Peyer's patch (tissue), 4 donors: ENCODE data around the gene IFITM1.
A peak's percentile ranks its signal among the peaks of the same experiment; 100 is the strongest.

ENCODE experiments used
- POLR2A ChIP-seq, 2 donors: fragments of 450-650 bp; IDR thresholded peaks; one replicate each; pipeline ENCODE4 v1.5.1; 2017; ENCODE audit warnings: antibody characterized with exemption in 2 of 2, mild to moderate bottlenecking in 2 of 2, moderate library complexity in 2 of 2
- TF ChIP-seq, protein P1 (sequence below), 6 experiments: fragments of 450-650 bp in 4 of 6; fragments of 200-600 bp in 2 of 6; sonication (generic) in 1 of 6; IDR thresholded peaks; one replicate each; pipeline ENCODE4 v1.5.1; 2017 to 2019; ENCODE audit warnings: antibody characterized with exemption in 6 of 6, mild to moderate bottlenecking in 3 of 6, moderate library complexity in 1 of 6

DNA sequence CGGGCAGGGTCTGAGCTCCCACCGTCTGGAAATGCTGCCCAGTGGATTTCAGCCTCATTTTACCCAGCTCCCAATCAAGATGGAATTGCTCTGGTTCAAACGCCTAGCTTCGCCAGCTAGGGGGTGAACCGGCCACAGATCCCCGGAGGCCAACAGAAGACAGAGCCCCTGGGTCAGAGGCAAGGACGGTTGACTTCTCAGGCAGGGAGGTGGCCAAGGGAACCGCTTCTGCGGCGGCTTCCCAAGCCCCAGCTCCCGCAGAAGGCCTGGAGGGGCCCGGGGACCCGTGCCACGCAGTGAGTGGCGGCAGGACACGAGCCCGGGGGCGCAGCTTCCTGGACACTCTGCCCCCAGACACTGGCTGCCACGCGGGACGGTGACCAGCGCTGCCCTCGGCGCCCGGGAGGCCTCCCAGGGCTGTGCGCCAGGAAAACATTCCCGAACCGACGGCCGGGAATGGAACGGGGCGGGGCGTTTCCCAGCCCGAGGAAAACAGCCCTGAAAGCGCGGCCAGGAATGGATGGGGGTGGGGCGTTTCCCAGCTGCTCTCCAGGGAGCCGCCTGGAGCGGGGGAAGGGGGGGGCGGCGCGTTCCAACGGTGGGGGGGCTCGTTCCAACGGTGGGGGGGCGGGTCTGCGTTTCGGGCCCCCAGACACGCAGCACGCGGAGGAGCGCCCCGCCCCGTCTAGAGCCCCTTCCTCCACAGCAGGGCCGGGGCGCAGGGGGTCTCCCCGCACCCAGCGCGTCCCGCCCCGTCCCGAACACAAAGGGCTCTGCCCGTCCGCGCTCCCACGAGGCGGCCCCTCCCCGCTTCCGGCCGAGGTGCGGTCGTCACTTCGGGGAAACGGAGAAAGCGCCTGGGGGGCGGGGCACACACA, 42.0 kb downstream of the IFITM1 start:
- TF ChIP-seq, protein P1, sequence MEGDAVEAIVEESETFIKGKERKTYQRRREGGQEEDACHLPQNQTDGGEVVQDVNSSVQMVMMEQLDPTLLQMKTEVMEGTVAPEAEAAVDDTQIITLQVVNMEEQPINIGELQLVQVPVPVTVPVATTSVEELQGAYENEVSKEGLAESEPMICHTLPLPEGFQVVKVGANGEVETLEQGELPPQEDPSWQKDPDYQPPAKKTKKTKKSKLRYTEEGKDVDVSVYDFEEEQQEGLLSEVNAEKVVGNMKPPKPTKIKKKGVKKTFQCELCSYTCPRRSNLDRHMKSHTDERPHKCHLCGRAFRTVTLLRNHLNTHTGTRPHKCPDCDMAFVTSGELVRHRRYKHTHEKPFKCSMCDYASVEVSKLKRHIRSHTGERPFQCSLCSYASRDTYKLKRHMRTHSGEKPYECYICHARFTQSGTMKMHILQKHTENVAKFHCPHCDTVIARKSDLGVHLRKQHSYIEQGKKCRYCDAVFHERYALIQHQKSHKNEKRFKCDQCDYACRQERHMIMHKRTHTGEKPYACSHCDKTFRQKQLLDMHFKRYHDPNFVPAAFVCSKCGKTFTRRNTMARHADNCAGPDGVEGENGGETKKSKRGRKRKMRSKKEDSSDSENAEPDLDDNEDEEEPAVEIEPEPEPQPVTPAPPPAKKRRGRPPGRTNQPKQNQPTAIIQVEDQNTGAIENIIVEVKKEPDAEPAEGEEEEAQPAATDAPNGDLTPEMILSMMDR (IDR thresholded peaks at IDR 0.05), result no peak
- TF ChIP-seq POLR2A (IDR thresholded peaks at IDR 0.05), result peak in 1 of 2 donors; percentile 37
